ENCODE results near the gene LMAN2L.

LMAN2L gene

DNA sequence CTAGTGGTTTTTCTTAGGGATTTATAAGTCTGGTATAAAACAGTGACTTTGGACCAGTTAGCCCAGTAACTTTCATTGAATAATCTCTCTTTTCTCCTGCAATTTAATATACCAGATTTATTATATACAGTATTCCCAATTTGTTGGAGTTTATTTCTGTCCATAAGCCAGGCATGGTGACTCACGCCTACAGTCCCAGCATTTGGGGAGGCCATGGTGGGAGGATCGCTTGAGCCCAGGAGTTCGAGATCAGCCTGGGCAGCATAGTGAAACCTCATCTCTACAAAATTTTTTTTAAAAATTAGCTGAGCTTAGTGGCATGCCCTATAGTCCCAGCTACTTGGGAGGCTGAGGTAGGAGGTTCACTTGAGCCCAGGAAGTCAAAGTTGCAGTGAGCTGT lies 47.5 kb upstream of the LMAN2L start:
- DNase-seq (ENCODE audit: low read depth in 1 of 2, low spot score in 1 of 2) = no peak
- Histone ChIP-seq H3K4me3 (replicated peaks; ENCODE audit: insufficient read depth, low read length) (no peak overlapping the region), H3K27ac (replicated peaks) (no peak overlapping the region), H3K27me3 (ENCODE audit: insufficient read depth, poor library complexity, severe bottlenecking) (no peaks in the 10 kb centered on the region)
- TF ChIP-seq, protein P1, sequence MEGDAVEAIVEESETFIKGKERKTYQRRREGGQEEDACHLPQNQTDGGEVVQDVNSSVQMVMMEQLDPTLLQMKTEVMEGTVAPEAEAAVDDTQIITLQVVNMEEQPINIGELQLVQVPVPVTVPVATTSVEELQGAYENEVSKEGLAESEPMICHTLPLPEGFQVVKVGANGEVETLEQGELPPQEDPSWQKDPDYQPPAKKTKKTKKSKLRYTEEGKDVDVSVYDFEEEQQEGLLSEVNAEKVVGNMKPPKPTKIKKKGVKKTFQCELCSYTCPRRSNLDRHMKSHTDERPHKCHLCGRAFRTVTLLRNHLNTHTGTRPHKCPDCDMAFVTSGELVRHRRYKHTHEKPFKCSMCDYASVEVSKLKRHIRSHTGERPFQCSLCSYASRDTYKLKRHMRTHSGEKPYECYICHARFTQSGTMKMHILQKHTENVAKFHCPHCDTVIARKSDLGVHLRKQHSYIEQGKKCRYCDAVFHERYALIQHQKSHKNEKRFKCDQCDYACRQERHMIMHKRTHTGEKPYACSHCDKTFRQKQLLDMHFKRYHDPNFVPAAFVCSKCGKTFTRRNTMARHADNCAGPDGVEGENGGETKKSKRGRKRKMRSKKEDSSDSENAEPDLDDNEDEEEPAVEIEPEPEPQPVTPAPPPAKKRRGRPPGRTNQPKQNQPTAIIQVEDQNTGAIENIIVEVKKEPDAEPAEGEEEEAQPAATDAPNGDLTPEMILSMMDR (IDR thresholded peaks at IDR 0.05; ENCODE audit: insufficient read depth, low read length) = no peak

DNA sequence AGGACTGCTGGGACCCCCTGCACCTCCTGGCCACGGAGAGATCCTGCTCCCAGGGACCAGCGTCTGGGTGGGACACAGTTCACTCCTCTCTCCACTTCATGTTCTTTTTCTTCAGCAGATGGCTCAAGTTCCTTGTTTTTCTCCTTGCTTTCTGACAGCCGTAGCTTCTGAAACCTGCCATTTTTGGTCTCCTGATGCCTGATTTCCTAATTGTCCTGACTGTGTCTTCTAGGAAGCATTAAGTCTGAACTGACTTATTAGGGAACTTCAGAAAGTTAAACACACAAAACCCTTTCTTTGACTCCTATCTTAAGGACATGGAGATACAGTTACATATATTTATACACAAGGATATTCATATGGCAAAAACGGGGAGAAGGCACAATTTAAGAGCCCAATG lies 43.5 kb upstream of the LMAN2L start:
- no peak overlapping the region for H3K4me3 ChIP-seq (replicated peaks; ENCODE audit: insufficient read depth, low read length)
- TF ChIP-seq, protein P2, sequence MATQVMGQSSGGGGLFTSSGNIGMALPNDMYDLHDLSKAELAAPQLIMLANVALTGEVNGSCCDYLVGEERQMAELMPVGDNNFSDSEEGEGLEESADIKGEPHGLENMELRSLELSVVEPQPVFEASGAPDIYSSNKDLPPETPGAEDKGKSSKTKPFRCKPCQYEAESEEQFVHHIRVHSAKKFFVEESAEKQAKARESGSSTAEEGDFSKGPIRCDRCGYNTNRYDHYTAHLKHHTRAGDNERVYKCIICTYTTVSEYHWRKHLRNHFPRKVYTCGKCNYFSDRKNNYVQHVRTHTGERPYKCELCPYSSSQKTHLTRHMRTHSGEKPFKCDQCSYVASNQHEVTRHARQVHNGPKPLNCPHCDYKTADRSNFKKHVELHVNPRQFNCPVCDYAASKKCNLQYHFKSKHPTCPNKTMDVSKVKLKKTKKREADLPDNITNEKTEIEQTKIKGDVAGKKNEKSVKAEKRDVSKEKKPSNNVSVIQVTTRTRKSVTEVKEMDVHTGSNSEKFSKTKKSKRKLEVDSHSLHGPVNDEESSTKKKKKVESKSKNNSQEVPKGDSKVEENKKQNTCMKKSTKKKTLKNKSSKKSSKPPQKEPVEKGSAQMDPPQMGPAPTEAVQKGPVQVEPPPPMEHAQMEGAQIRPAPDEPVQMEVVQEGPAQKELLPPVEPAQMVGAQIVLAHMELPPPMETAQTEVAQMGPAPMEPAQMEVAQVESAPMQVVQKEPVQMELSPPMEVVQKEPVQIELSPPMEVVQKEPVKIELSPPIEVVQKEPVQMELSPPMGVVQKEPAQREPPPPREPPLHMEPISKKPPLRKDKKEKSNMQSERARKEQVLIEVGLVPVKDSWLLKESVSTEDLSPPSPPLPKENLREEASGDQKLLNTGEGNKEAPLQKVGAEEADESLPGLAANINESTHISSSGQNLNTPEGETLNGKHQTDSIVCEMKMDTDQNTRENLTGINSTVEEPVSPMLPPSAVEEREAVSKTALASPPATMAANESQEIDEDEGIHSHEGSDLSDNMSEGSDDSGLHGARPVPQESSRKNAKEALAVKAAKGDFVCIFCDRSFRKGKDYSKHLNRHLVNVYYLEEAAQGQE (IDR thresholded peaks at IDR 0.05; ENCODE audit: insufficient replicate concordance, low read depth) = no peak
- no peak for TF ChIP-seq GABPA (IDR thresholded peaks at IDR 0.05; ENCODE audit: low read depth)
- TF ChIP-seq, protein P1 (IDR thresholded peaks at IDR 0.05; ENCODE audit: insufficient read depth, low read length) = no peak
- TF ChIP-seq SPI1 (IDR thresholded peaks at IDR 0.05; ENCODE audit: borderline replicate concordance, low read depth) = no peak
- no peak for TF ChIP-seq POLR2AphosphoS5 (IDR thresholded peaks at IDR 0.05; ENCODE audit: low read depth)
- DNase-seq (ENCODE audit: low read depth in 1 of 2, low spot score in 1 of 2) = no peak
- H3K27ac ChIP-seq (replicated peaks) = no peak overlapping the region
- H3K27me3 ChIP-seq (ENCODE audit: insufficient read depth, poor library complexity, severe bottlenecking) = no peaks in the 10 kb centered on the region

DNA sequence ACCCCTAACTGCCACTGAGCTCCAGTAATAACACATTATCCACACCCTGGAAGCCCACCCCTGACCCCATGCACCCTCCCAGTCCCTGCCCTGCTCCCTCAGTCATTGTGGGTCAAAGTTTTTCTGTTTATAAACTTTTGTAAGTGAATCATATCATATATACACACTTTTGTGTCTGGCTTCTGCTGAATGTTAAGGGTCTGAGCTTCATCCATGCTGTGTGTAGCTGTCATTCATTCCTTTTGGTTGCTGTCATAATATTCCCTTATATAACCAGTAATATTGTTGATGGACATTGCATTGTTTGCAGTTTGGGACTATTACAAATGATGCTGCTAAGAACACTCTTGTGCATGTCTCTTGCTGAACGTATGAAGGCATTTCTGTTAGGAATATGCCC lies 35.3 kb upstream of the LMAN2L start:
- H3K4me3 ChIP-seq (replicated peaks; ENCODE audit: insufficient read depth, low read length) = no peak overlapping the region
- no peak for DNase-seq (ENCODE audit: low read depth in 1 of 2, low spot score in 1 of 2)
- H3K27me3 ChIP-seq (ENCODE audit: insufficient read depth, poor library complexity, severe bottlenecking) = no peaks in the 10 kb centered on the region
- TF ChIP-seq, protein P2 (IDR thresholded peaks at IDR 0.05; ENCODE audit: insufficient replicate concordance, low read depth) = no peak
- no peak overlapping the region for H3K27ac ChIP-seq (replicated peaks)

DNA sequence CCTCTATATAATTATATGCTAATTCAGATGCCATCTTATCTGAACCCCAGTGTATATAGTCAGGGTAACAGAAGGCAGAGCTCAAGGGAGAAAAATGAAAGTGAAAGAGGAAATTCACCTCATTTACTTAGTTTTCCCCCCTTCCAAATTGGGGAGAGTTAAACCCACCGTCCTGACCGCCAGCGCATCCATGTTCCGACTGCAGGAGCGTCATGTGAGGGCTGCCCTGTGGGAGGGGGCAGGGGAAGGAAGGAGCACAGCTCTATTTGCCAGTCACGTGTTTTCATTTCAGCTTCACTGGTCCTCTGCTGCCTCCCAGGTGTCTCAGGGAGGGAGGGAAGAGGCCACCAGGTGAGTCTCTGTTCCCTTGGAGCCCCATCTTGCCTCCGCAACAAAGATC lies 34.1 kb upstream of the LMAN2L start:
- peak; percentile 43 to 45 for DNase-seq (ENCODE audit: low read depth in 1 of 2, low spot score in 1 of 2)
- H3K27me3 ChIP-seq (ENCODE audit: insufficient read depth, poor library complexity, severe bottlenecking) = no peaks in the 10 kb centered on the region
- peak overlapping the region; percentile 33 for H3K4me3 ChIP-seq (replicated peaks; ENCODE audit: insufficient read depth, low read length)
- TF ChIP-seq POLR2AphosphoS5 (IDR thresholded peaks at IDR 0.05; ENCODE audit: low read depth) (no peak), SPI1 (IDR thresholded peaks at IDR 0.05; ENCODE audit: borderline replicate concordance, low read depth) (no peak), GABPA (IDR thresholded peaks at IDR 0.05; ENCODE audit: low read depth) (no peak)
- TF ChIP-seq, protein P1 (IDR thresholded peaks at IDR 0.05; ENCODE audit: insufficient read depth, low read length) = no peak
- TF ChIP-seq, protein P2 (IDR thresholded peaks at IDR 0.05; ENCODE audit: insufficient replicate concordance, low read depth) = no peak
- H3K27ac ChIP-seq (replicated peaks) = peak overlapping the region; percentile 33
